PFSK-1 (cell line): ENCODE results near the gene WIPF3.

Experiments used
- POLR2AphosphoS5 ChIP-seq: IDR thresholded peaks from 2 replicates; pipeline ENCODE4 v1.6.1; 2012; ENCODE audit warnings: low read depth, mild to moderate bottlenecking, control low read depth, low read length, moderate library complexity
- REST ChIP-seq, 2 experiments: IDR thresholded peaks; 2 replicates each; pipeline versions ENCODE4 v1.6.1 to v1.8.0; 2011 to 2012; ENCODE audit warnings: low read depth in 2 of 2, low read length in 2 of 2, control low read depth in 1 of 2, inconsistent platforms in 1 of 2, mild to moderate bottlenecking in 1 of 2, moderate library complexity in 1 of 2; ENCODE audit not compliant: insufficient read depth in 1 of 2
- TAF1 ChIP-seq: IDR thresholded peaks from 2 replicates; pipeline ENCODE4 v1.6.1; 2012; ENCODE audit warnings: low read length, control low read depth, borderline replicate concordance; ENCODE audit not compliant: insufficient read depth

GRCh38 chr7:29783671-29784070, 22.6 kb upstream of the WIPF3 start:
- TF ChIP-seq TAF1, result no peak
- TF ChIP-seq REST (IDR thresholded peaks at IDR 0.05; ENCODE audit: insufficient read depth in 1 of 2, low read depth in 2 of 2, low read length in 2 of 2), result no peak
- TF ChIP-seq POLR2AphosphoS5, result no peak
